Measurements from ENCODE around the gene NEDD4.

The NEDD4 gene

GRCh38 chr15:55902981-55903380, 90.4 kb downstream of the NEDD4 start:
- H3K9ac ChIP-seq = no peak overlapping the region
- H3K27ac ChIP-seq = no peak overlapping the region
- H3K36me3 ChIP-seq (ENCODE audit: insufficient read depth) = no peaks in the 10 kb centered on the region
- no peaks in the 10 kb centered on the region for H3K79me2 ChIP-seq (ENCODE audit: insufficient read depth, low read depth)
- H2AFZ ChIP-seq (ENCODE audit: low read depth) = no peak overlapping the region
- H3K4me2 ChIP-seq = no peak overlapping the region
- no peaks in the 10 kb centered on the region for H3K4me1 ChIP-seq (ENCODE audit: low read depth, poor library complexity, severe bottlenecking)
- no peak overlapping the region for H3K4me3 ChIP-seq (IDR thresholded peaks at IDR 0.05; ENCODE audit: insufficient read depth, low read depth, low read length)
- no peaks in the 10 kb centered on the region for H3K27me3 ChIP-seq (ENCODE audit: insufficient read depth, low read depth)
- no peaks in the 10 kb centered on the region for H4K20me1 ChIP-seq (ENCODE audit: insufficient read depth)
- TF ChIP-seq, protein P1, sequence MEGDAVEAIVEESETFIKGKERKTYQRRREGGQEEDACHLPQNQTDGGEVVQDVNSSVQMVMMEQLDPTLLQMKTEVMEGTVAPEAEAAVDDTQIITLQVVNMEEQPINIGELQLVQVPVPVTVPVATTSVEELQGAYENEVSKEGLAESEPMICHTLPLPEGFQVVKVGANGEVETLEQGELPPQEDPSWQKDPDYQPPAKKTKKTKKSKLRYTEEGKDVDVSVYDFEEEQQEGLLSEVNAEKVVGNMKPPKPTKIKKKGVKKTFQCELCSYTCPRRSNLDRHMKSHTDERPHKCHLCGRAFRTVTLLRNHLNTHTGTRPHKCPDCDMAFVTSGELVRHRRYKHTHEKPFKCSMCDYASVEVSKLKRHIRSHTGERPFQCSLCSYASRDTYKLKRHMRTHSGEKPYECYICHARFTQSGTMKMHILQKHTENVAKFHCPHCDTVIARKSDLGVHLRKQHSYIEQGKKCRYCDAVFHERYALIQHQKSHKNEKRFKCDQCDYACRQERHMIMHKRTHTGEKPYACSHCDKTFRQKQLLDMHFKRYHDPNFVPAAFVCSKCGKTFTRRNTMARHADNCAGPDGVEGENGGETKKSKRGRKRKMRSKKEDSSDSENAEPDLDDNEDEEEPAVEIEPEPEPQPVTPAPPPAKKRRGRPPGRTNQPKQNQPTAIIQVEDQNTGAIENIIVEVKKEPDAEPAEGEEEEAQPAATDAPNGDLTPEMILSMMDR (conservative IDR thresholded peaks at IDR 0.05; ENCODE audit: low read depth, low read length) = no peak

- no peak overlapping the region for H3K4me2 ChIP-seq
- H4K20me1 ChIP-seq (ENCODE audit: insufficient read depth) = no peaks in the 10 kb centered on the region
- H3K27me3 ChIP-seq (ENCODE audit: insufficient read depth, low read depth) = no peaks in the 10 kb centered on the region
- no peak overlapping the region for H2AFZ ChIP-seq (ENCODE audit: low read depth)
- no peaks in the 10 kb centered on the region for H3K79me2 ChIP-seq (ENCODE audit: insufficient read depth, low read depth)
- TF ChIP-seq, protein P1 (conservative IDR thresholded peaks at IDR 0.05; ENCODE audit: low read depth, low read length) = no peak
- H3K36me3 ChIP-seq (ENCODE audit: insufficient read depth) = no peaks in the 10 kb centered on the region
- H3K27ac ChIP-seq = no peak overlapping the region
- H3K4me3 ChIP-seq (IDR thresholded peaks at IDR 0.05; ENCODE audit: insufficient read depth, low read depth, low read length) = no peak overlapping the region
- no peak overlapping the region for H3K9ac ChIP-seq
- no peaks in the 10 kb centered on the region for H3K4me1 ChIP-seq (ENCODE audit: low read depth, poor library complexity, severe bottlenecking)
Measured at GRCh38 chr15:55900019-55900418, 93.4 kb downstream of the NEDD4 start.

GRCh38 chr15:55899537-55899936, 93.9 kb downstream of the NEDD4 start:
- no peaks in the 10 kb centered on the region for H3K27me3 ChIP-seq (ENCODE audit: insufficient read depth, low read depth)
- H4K20me1 ChIP-seq (ENCODE audit: insufficient read depth) = no peaks in the 10 kb centered on the region
- peaks cover 1% of the 10 kb centered on the region for H3K4me1 ChIP-seq (ENCODE audit: low read depth, poor library complexity, severe bottlenecking)
- no peak overlapping the region for H3K9ac ChIP-seq
- TF ChIP-seq, protein P1 (conservative IDR thresholded peaks at IDR 0.05; ENCODE audit: low read depth, low read length) = no peak
- no peaks in the 10 kb centered on the region for H3K79me2 ChIP-seq (ENCODE audit: insufficient read depth, low read depth)
- no peak overlapping the region for H3K4me2 ChIP-seq
- no peak overlapping the region for H2AFZ ChIP-seq (ENCODE audit: low read depth)
- no peak overlapping the region for H3K27ac ChIP-seq
- H3K36me3 ChIP-seq (ENCODE audit: insufficient read depth) = no peaks in the 10 kb centered on the region
- no peak overlapping the region for H3K4me3 ChIP-seq (IDR thresholded peaks at IDR 0.05; ENCODE audit: insufficient read depth, low read depth, low read length)

DNA sequence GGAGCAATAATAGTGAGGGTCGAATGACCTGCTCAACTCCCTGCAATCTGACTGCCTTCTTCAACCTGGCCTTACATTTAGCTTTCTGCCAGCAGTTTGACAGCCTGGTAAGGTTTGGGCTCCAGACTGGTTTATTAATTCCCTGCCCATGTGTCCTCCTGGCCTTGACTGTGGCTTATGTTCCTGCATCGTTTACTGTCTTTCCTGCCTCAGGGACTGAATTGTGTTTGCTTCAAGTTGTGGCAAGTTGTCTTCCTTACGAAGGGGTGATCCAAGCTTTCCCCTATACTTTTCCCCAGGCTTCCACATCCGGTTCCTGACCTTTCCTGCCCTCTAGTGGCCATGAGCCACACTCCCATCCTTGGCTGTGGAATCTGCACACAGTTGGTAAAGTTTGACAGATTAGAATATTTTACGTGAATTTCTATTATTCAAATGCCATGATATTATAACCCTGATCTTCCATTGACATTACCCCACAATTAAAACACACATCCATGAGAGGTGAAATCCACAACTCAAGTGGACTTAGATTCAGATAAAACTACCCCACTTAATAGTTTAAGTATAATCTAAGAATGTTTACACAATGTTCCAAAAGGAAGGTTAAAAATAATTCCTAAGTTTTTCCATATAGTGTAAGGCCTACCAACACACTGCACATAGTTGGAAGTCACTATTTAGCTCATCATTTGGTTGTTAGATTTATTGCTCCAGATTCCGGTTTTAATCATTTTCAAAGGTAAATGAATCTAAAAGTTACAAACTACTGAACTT, 95.7 kb downstream of the NEDD4 start:
- Histone ChIP-seq H3K9ac (no peak overlapping the region), H2AFZ (ENCODE audit: low read depth) (no peak overlapping the region), H3K27me3 (ENCODE audit: insufficient read depth, low read depth) (no peaks in the 10 kb centered on the region), H3K27ac (no peak overlapping the region), H3K4me3 (IDR thresholded peaks at IDR 0.05; ENCODE audit: insufficient read depth, low read depth, low read length) (no peak overlapping the region), H3K36me3 (ENCODE audit: insufficient read depth) (no peaks in the 10 kb centered on the region), H3K4me1 (ENCODE audit: low read depth, poor library complexity, severe bottlenecking) (peaks cover 4% of the 10 kb centered on the region), H4K20me1 (ENCODE audit: insufficient read depth) (no peaks in the 10 kb centered on the region), H3K79me2 (ENCODE audit: insufficient read depth, low read depth) (no peaks in the 10 kb centered on the region), H3K4me2 (no peak overlapping the region)
- TF ChIP-seq, protein P1 (conservative IDR thresholded peaks at IDR 0.05; ENCODE audit: low read depth, low read length) = peak; percentile 92
